Skeletal muscle tissue (tissue), 4 donors: ENCODE data around the gene KDM6B. TPM values are rescaled to one million over a fixed set of nuclear protein-coding genes. Genes with fewer than 3 reads are reported as not detected.
"Not testable (repeated sequence)": the region's sequence is repeated elsewhere in the genome, so short reads cannot be mapped to it uniquely, and the experiment has no call there.

Experiments
- H3K27ac ChIP-seq: one replicate; pipeline ENCODE4 v1.7.0; 2013; ENCODE audit warnings: mild to moderate bottlenecking, low read depth, low read length, inconsistent platforms
- H3K27me3 ChIP-seq, 3 donors: one replicate each; pipeline ENCODE4 v1.7.0; 2013; ENCODE audit warnings: low read length in 3 of 3; ENCODE audit not compliant: control insufficient read depth in 3 of 3, insufficient read depth in 3 of 3
- H3K36me3 ChIP-seq, 3 donors: one replicate each; pipeline ENCODE4 v1.7.0; 2013; ENCODE audit warnings: low read length in 3 of 3; ENCODE audit not compliant: control insufficient read depth in 3 of 3, insufficient read depth in 3 of 3
- H3K4me1 ChIP-seq, 3 donors: one replicate each; pipeline ENCODE4 v1.7.0; 2013; ENCODE audit warnings: low read length in 3 of 3, mild to moderate bottlenecking in 3 of 3; ENCODE audit not compliant: control insufficient read depth in 3 of 3, insufficient read depth in 3 of 3
- H3K4me3 ChIP-seq, 3 donors: one replicate each; pipeline ENCODE4 v1.7.0; 2013; ENCODE audit warnings: low read length in 3 of 3
- H3K9ac ChIP-seq, 3 donors: one replicate each; pipeline ENCODE4 v1.7.0; 2013; ENCODE audit warnings: low read length in 3 of 3, mild to moderate bottlenecking in 3 of 3, moderate library complexity in 2 of 3, low read depth in 1 of 3
- H3K9me3 ChIP-seq, 3 donors: one replicate each; pipeline ENCODE4 v1.7.0; 2013; ENCODE audit warnings: low read length in 3 of 3; ENCODE audit not compliant: control insufficient read depth in 3 of 3
- total RNA-seq: library from RNA; depleted of rRNA; stranded (reverse); fragments of >200 nt; gene quantifications from one replicate; pipeline ENCODE4 v1.2.3, GENCODE V29; 2014
- donor health status: Osteomylitis.

KDM6B gene
- total RNA-seq, 1 donor from 2014 or later, result 2.6 TPM

GRCh38 chr17:7806587-7806986 lies 27.4 kb upstream of the KDM6B start:
- peaks cover 10 to 21% (median 10%) of the 10 kb centered on the region in 3 donors for H3K27me3 ChIP-seq
- no peaks in the 10 kb centered on the region for H3K4me1 ChIP-seq
- no peak overlapping the region for H3K27ac ChIP-seq
- H3K9me3 ChIP-seq, result no peaks in the 10 kb centered on the region
- H3K9ac ChIP-seq, result no peak overlapping the region
- no peaks in the 10 kb centered on the region for H3K36me3 ChIP-seq
- H3K4me3 ChIP-seq, result no peak overlapping the region

- H3K9ac ChIP-seq, result no peak overlapping the region
- H3K4me3 ChIP-seq, result no peak overlapping the region
- H3K36me3 ChIP-seq, result no peaks in the 10 kb centered on the region
- no peak overlapping the region for H3K27ac ChIP-seq
- peaks cover 5 to 16% (median 10%) of the 10 kb centered on the region in 3 donors for H3K27me3 ChIP-seq
- no peaks in the 10 kb centered on the region for H3K4me1 ChIP-seq
- no peaks in the 10 kb centered on the region for H3K9me3 ChIP-seq
Measured at GRCh38 chr17:7807206-7807605, 26.8 kb upstream of the KDM6B start.

GRCh38 chr17:7809086-7809790 lies 24.8 kb upstream of the KDM6B start:
- Histone ChIP-seq H3K4me1 (no peaks in the 10 kb centered on the region), H3K27me3 (peaks cover 5 to 8% (median 5%) of the 10 kb centered on the region in 3 donors), H3K27ac (no peak overlapping the region), H3K9ac (no peak overlapping the region), H3K9me3 (no peaks in the 10 kb centered on the region), H3K36me3 (no peaks in the 10 kb centered on the region), H3K4me3 (no peak overlapping the region)

- H3K4me3 ChIP-seq, result not testable (repeated sequence)
Measured at GRCh38 chr17:7809791-7810343, 24.1 kb upstream of the KDM6B start.

GRCh38 chr17:7811251-7811650 lies 22.8 kb upstream of the KDM6B start:
- H3K27me3 ChIP-seq, result peaks cover 0 to 7% (median 0%) of the 10 kb centered on the region in 3 donors
- no peaks in the 10 kb centered on the region for H3K36me3 ChIP-seq
- H3K4me3 ChIP-seq, result no peak overlapping the region
- no peaks in the 10 kb centered on the region for H3K9me3 ChIP-seq
- H3K27ac ChIP-seq, result no peak overlapping the region
- H3K4me1 ChIP-seq, result no peaks in the 10 kb centered on the region
- no peak overlapping the region for H3K9ac ChIP-seq

More at GRCh38 chr17:7809791-7810343, 24.1 kb upstream of the KDM6B start:
- H3K4me1 ChIP-seq, H3K9ac ChIP-seq, H3K27ac ChIP-seq, H3K9me3 ChIP-seq, H3K36me3 ChIP-seq, H3K27me3 ChIP-seq: not testable (repeated sequence)

GRCh38 chr17:7814969-7815368 lies 19.0 kb upstream of the KDM6B start:
- H3K36me3 ChIP-seq, result no peaks in the 10 kb centered on the region
- no peak overlapping the region for H3K9ac ChIP-seq
- H3K4me1 ChIP-seq, result no peaks in the 10 kb centered on the region
- no peak overlapping the region for H3K4me3 ChIP-seq
- peaks cover 0 to 16% (median 3%) of the 10 kb centered on the region in 3 donors for H3K27me3 ChIP-seq
- no peaks in the 10 kb centered on the region for H3K9me3 ChIP-seq
- H3K27ac ChIP-seq, result no peak overlapping the region

- Histone ChIP-seq H3K4me1 (no peaks in the 10 kb centered on the region), H3K9me3 (no peaks in the 10 kb centered on the region), H3K36me3 (no peaks in the 10 kb centered on the region), H3K27me3 (peaks cover 0 to 16% (median 3%) of the 10 kb centered on the region in 3 donors), H3K27ac (no peak overlapping the region), H3K9ac (no peak overlapping the region), H3K4me3 (no peak overlapping the region)
Measured at GRCh38 chr17:7816926-7817642, 16.9 kb upstream of the KDM6B start.

GRCh38 chr17:7817643-7817964 lies 16.4 kb upstream of the KDM6B start:
- Histone ChIP-seq H3K4me3 (no peak overlapping the region), H3K27ac (no peak overlapping the region), H3K9me3 (no peaks in the 10 kb centered on the region), H3K36me3 (no peaks in the 10 kb centered on the region), H3K9ac (no peak overlapping the region), H3K27me3 (peaks cover 0 to 16% (median 3%) of the 10 kb centered on the region in 3 donors), H3K4me1 (no peaks in the 10 kb centered on the region)

GRCh38 chr17:7818026-7818425 lies 16.0 kb upstream of the KDM6B start:
- no peak overlapping the region for H3K9ac ChIP-seq
- H3K9me3 ChIP-seq, result no peaks in the 10 kb centered on the region
- H3K27me3 ChIP-seq, result peaks cover 0 to 16% (median 3%) of the 10 kb centered on the region in 3 donors
- no peaks in the 10 kb centered on the region for H3K4me1 ChIP-seq
- H3K4me3 ChIP-seq, result no peak overlapping the region
- H3K27ac ChIP-seq, result no peak overlapping the region
- H3K36me3 ChIP-seq, result no peaks in the 10 kb centered on the region
